Vagina (tissue), 2 donors: ENCODE measurements around the gene AGBL1.

Source experiments
- POLR2A ChIP-seq, 2 donors: fragments of 450-650 bp; IDR thresholded peaks; one replicate each; pipeline ENCODE4 v1.6.1; 2017; ENCODE audit warnings: antibody characterized with exemption in 2 of 2, mild to moderate bottlenecking in 2 of 2, moderate library complexity in 2 of 2
- TF ChIP-seq, protein P1 (sequence below), 3 experiments: fragments of 450-650 bp in 2 of 3; fragments of 200-600 bp in 1 of 3; sonication (generic) in 1 of 3; IDR thresholded peaks; one replicate each; pipeline ENCODE4 v1.5.1; 2017 to 2019; ENCODE audit warnings: antibody characterized with exemption in 3 of 3, mild to moderate bottlenecking in 2 of 3, moderate library complexity in 2 of 3

DNA sequence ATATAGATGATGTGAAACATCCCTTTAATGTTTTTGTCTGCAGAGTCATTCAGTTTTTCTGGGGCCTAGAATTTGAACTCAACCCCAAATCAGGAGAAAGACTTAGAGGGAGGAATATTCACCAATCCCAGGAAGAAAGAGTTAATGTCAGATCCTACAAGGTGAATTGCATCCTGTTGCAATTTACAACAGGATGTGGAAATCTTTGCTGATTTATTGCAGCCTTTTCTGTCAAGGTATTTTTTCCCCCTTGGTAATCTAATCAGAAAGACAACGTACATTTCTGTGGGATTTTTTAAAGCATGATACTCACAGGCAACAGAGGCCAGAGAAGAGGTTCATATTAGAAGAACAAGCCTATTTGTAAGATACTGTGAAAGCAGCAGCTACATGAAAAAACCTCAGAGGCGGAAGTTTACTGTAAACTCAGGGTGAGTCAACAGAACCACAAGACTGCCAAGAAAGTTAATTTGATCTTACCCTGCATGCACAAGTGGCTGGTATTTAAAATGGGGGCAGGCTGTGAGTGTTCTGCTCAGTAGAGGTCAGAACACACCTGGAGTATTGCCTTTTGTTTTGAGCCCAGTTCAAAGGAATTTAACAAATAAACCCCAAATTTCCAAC lies 531.9 kb downstream of the AGBL1 start:
- no peak for TF ChIP-seq POLR2A (IDR thresholded peaks at IDR 0.05)
- TF ChIP-seq, protein P1, sequence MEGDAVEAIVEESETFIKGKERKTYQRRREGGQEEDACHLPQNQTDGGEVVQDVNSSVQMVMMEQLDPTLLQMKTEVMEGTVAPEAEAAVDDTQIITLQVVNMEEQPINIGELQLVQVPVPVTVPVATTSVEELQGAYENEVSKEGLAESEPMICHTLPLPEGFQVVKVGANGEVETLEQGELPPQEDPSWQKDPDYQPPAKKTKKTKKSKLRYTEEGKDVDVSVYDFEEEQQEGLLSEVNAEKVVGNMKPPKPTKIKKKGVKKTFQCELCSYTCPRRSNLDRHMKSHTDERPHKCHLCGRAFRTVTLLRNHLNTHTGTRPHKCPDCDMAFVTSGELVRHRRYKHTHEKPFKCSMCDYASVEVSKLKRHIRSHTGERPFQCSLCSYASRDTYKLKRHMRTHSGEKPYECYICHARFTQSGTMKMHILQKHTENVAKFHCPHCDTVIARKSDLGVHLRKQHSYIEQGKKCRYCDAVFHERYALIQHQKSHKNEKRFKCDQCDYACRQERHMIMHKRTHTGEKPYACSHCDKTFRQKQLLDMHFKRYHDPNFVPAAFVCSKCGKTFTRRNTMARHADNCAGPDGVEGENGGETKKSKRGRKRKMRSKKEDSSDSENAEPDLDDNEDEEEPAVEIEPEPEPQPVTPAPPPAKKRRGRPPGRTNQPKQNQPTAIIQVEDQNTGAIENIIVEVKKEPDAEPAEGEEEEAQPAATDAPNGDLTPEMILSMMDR (IDR thresholded peaks at IDR 0.05): no peak
